Neural progenitor cell (in vitro differentiated cells): ENCODE results near the gene SPSB2.

Experiments
- CTCF ChIP-seq: fragments of 200-600 bp; sonication (generic); IDR thresholded peaks from 2 replicates; pipeline ENCODE4 v1.5.1; 2017; ENCODE audit warnings: antibody characterized with exemption, mild to moderate bottlenecking
- EZH2phosphoT487 ChIP-seq: fragments of 200-600 bp; sonication (generic); IDR thresholded peaks from 2 replicates; pipeline ENCODE4 v1.6.1; 2017; ENCODE audit warnings: antibody characterized with exemption

- TF ChIP-seq CTCF (no peak), EZH2phosphoT487 (no peak)
Measured at GRCh38 chr12:6871052-6871957, 1.8 kb downstream of the SPSB2 start.
